Activated T-helper 9 cell treated with anti-CD3 and anti-CD28 coated beads, Interleukin-2, amount 50 U/mL, for 16 hours (primary cell): ENCODE measurements around the gene CD276.

Experiments used
- DNase-seq: peaks from one replicate; pipeline ENCODE4 v3.0.0-alpha.2; 2020; ENCODE audit warnings: low read depth

The CD276 gene

GRCh38 chr15:73747847-73748590 is 63.8 kb downstream of the CD276 start:
- no peak for DNase-seq

- DNase-seq = no peak
These were observed 64.5 kb downstream of the CD276 start for GRCh38 chr15:73748730-73749129.

- DNase-seq = no peak
These were observed 65.3 kb downstream of the CD276 start for GRCh38 chr15:73749533-73749932.

- no peak for DNase-seq
These were observed 65.8 kb downstream of the CD276 start for GRCh38 chr15:73749971-73750370.

GRCh38 chr15:73750438-73750837 is 66.3 kb downstream of the CD276 start:
- no peak for DNase-seq

- DNase-seq = no peak
These were observed 66.8 kb downstream of the CD276 start for GRCh38 chr15:73750951-73751350.

- no peak for DNase-seq
These were observed 67.3 kb downstream of the CD276 start for GRCh38 chr15:73751511-73751898.

GRCh38 chr15:73751899-73752805 is 68.0 kb downstream of the CD276 start:
- DNase-seq = no peak

GRCh38 chr15:73752806-73753193 is 68.6 kb downstream of the CD276 start:
- no peak for DNase-seq

GRCh38 chr15:73753250-73754130 is 69.3 kb downstream of the CD276 start, which contains the start of gene INSYN1:
Gene INSYN1 (minus strand): TSS chr15:73753351. CDS start chr15:73751130, 2,221 bp downstream.
- no peak for DNase-seq

- DNase-seq = no peak
These were observed 70.3 kb downstream of the CD276 start for GRCh38 chr15:73754461-73754860.

- DNase-seq = no peak
These were observed 71.3 kb downstream of the CD276 start for GRCh38 chr15:73755481-73755880.

- DNase-seq = no peak
These were observed 71.8 kb downstream of the CD276 start for GRCh38 chr15:73755946-73756345.

- no peak for DNase-seq
These were observed 72.2 kb downstream of the CD276 start for GRCh38 chr15:73756390-73756789.

GRCh38 chr15:73756947-73757513 is 72.8 kb downstream of the CD276 start:
- DNase-seq = no peak

GRCh38 chr15:73757571-73757970 is 73.4 kb downstream of the CD276 start:
- no peak for DNase-seq

- DNase-seq = no peak
These were observed 74.3 kb downstream of the CD276 start for GRCh38 chr15:73758461-73758860.

- no peak for DNase-seq
These were observed 76.4 kb downstream of the CD276 start for GRCh38 chr15:73760330-73761329.

GRCh38 chr15:73763931-73764330 is 79.7 kb downstream of the CD276 start:
- DNase-seq = no peak
